Uterus (tissue), 4 donors: ENCODE results near the gene UBAC1. TPM values are rescaled to one million over a fixed set of nuclear protein-coding genes. Genes with fewer than 3 reads are reported as not detected.

Source experiments
- DNase-seq, 2 donors: peaks; one replicate each; pipeline ENCODE4 v3.0.0-alpha.2; 2019 to 2020
- H3K27ac ChIP-seq, 2 donors: fragments of 200-600 bp; sonication (generic); 1 replicate in 1 of 2; 2 replicates in 1 of 2; pipeline ENCODE4 v1.5.1; 2016 to 2018
- H3K27me3 ChIP-seq, 2 donors: fragments of 200-600 bp; sonication (generic); one replicate each; pipeline ENCODE4 v1.5.1; 2018 to 2019; ENCODE audit warnings: control low read depth in 1 of 2
- H3K36me3 ChIP-seq, 2 donors: fragments of 200-600 bp; sonication (generic); one replicate each; pipeline ENCODE4 v1.5.1; 2019; ENCODE audit warnings: control low read depth in 1 of 2
- H3K4me1 ChIP-seq, 2 donors: fragments of 200-600 bp; sonication (generic); one replicate each; pipeline ENCODE4 v1.5.1; 2018 to 2019; ENCODE audit warnings: control low read depth in 1 of 2
- H3K4me3 ChIP-seq, 2 donors: fragments of 200-600 bp; sonication (generic); 1 replicate in 1 of 2; 2 replicates in 1 of 2; pipeline ENCODE4 v1.5.1; 2018 to 2019; ENCODE audit warnings: mild to moderate bottlenecking in 1 of 2
- H3K9me3 ChIP-seq, 2 donors: fragments of 200-600 bp; sonication (generic); one replicate each; pipeline ENCODE4 v1.5.1; 2019; ENCODE audit warnings: control low read depth in 1 of 2
- CTCF ChIP-seq, 4 experiments: fragments of 200-600 bp in 2 of 4; fragments of 450-650 bp in 2 of 4; sonication (generic) in 2 of 4; IDR thresholded peaks; one replicate each; pipeline ENCODE4 v1.5.1; 2016 to 2019; ENCODE audit warnings: antibody characterized with exemption in 4 of 4, mild to moderate bottlenecking in 2 of 4, moderate library complexity in 1 of 4
- POLR2A ChIP-seq, 2 donors: fragments of 450-650 bp; IDR thresholded peaks; one replicate each; pipeline ENCODE4 v1.6.1; 2016; ENCODE audit warnings: antibody characterized with exemption in 2 of 2, mild to moderate bottlenecking in 1 of 2, moderate library complexity in 1 of 2
- intact Hi-C: fragments of 100-400 bp; cut with DNase I; formaldehyde crosslinking; loops from one replicate; pipeline ENCODE4 v1.15.1; 2023; ENCODE audit warnings: low total_unique reads
- total RNA-seq, 4 donors: library from RNA; depleted of rRNA in 3 of 4; stranded (reverse); fragments of >200 nt in 3 of 4; gene quantifications; one replicate each; pipeline versions ENCODE4 v1.1.0 to v1.2.4, GENCODE V29; 2014 to 2023
- donor health status: DM: yes; HTN: yes; CAD: no.

Gene UBAC1
- total RNA-seq, 4 donors from 2014 or later, result 25.1 to 46.1 (median 35.8) TPM

GRCh38 chr9:135973277-135974219, 12.4 kb upstream of the UBAC1 start:
- intact Hi-C loops, result no loop called here
- TF ChIP-seq CTCF (IDR thresholded peaks at IDR 0.05) (no peak), POLR2A (IDR thresholded peaks at IDR 0.05) (no peak)
- no peak for DNase-seq
- no peaks in the 10 kb centered on the region for H3K36me3 ChIP-seq
- H3K4me1 ChIP-seq, result no peaks in the 10 kb centered on the region
- no peaks in the 10 kb centered on the region for H3K27me3 ChIP-seq
- no peak overlapping the region for H3K27ac ChIP-seq
- no peak overlapping the region for H3K4me3 ChIP-seq
- no peaks in the 10 kb centered on the region for H3K9me3 ChIP-seq

- Histone ChIP-seq H3K9me3 (no peaks in the 10 kb centered on the region), H3K27me3 (no peaks in the 10 kb centered on the region), H3K27ac (no peak overlapping the region), H3K4me1 (no peaks in the 10 kb centered on the region), H3K36me3 (no peaks in the 10 kb centered on the region), H3K4me3 (no peak overlapping the region)
- intact Hi-C loops, result no loop called here
- TF ChIP-seq CTCF (IDR thresholded peaks at IDR 0.05), result no peak
- TF ChIP-seq POLR2A (IDR thresholded peaks at IDR 0.05), result no peak
- DNase-seq, result no peak
Measured at GRCh38 chr9:135971892-135972291, 10.7 kb upstream of the UBAC1 start.

- no peak overlapping the region for H3K4me3 ChIP-seq
- intact Hi-C loops, result no loop called here
- no peaks in the 10 kb centered on the region for H3K27me3 ChIP-seq
- no peaks in the 10 kb centered on the region for H3K36me3 ChIP-seq
- no peak overlapping the region for H3K27ac ChIP-seq
- H3K9me3 ChIP-seq, result no peaks in the 10 kb centered on the region
- H3K4me1 ChIP-seq, result no peaks in the 10 kb centered on the region
- no peak for DNase-seq
- no peak for TF ChIP-seq POLR2A (IDR thresholded peaks at IDR 0.05)
- no peak for TF ChIP-seq CTCF (IDR thresholded peaks at IDR 0.05)
Measured at GRCh38 chr9:135971111-135971766, 10.1 kb upstream of the UBAC1 start.

- no peaks in the 10 kb centered on the region for H3K4me1 ChIP-seq
- intact Hi-C loops, result no loop called here
- no peak overlapping the region for H3K27ac ChIP-seq
- TF ChIP-seq POLR2A (IDR thresholded peaks at IDR 0.05) (no peak), CTCF (IDR thresholded peaks at IDR 0.05) (no peak)
- no peak overlapping the region for H3K4me3 ChIP-seq
- DNase-seq, result no peak
- no peaks in the 10 kb centered on the region for H3K27me3 ChIP-seq
- H3K9me3 ChIP-seq, result no peaks in the 10 kb centered on the region
- H3K36me3 ChIP-seq, result no peaks in the 10 kb centered on the region
Measured at GRCh38 chr9:135970128-135970815, 9.1 kb upstream of the UBAC1 start.
